Measurements from ENCODE around the gene HIVEP3.

The HIVEP3 gene

GRCh38 chr1:41679994-41680393 is 238.7 kb downstream of the HIVEP3 start:
- H3K27ac ChIP-seq (ENCODE audit: extremely low read depth, low read depth, low read length), result no peak overlapping the region
- CTCF ChIA-PET, result no interaction called here
- no peaks in the 10 kb centered on the region for H3K36me3 ChIP-seq (ENCODE audit: control insufficient read depth in 2 of 2, insufficient read depth in 1 of 2, low read length in 2 of 2)
- H3K9me3 ChIP-seq (ENCODE audit: control insufficient read depth, insufficient read depth, low read depth, low read length), result no peaks in the 10 kb centered on the region
- H3K4me1 ChIP-seq (ENCODE audit: control insufficient read depth, insufficient read depth, low read length), result no peaks in the 10 kb centered on the region
- POLR2A ChIA-PET, result interaction anchor here (0.9 kb wide), 2 partner anchors 17 to 75 kb away, joined by 3 to 5 read pairs; no protein-coding TSS in a partner anchor
- no peak for TF ChIP-seq ZFP37 (tag by site-specific recombination; IDR thresholded peaks at IDR 0.05)
- no peak for TF ChIP-seq BCL11A (tag by site-specific recombination; IDR thresholded peaks at IDR 0.05; ENCODE audit: low read depth)
- TF ChIP-seq AEBP2 (tag by site-specific recombination; IDR thresholded peaks at IDR 0.05; ENCODE audit: borderline replicate concordance), result no peak
- TF ChIP-seq ZNF16 (tag by site-specific recombination; IDR thresholded peaks at IDR 0.05; ENCODE audit: low read depth), result no peak
- H3K4me3 ChIP-seq (ENCODE audit: low read depth, low read length), result no peak overlapping the region

- ChIA-PET POLR2A (interaction anchor here (0.9 kb wide), 1 partner anchor 76 kb away, joined by 3 read pairs; no protein-coding TSS in a partner anchor), CTCF (interaction anchor here (0.8 kb wide), 1 partner anchor 397 kb away, joined by 3 read pairs; no protein-coding TSS in a partner anchor)
- no peaks in the 10 kb centered on the region for H3K36me3 ChIP-seq (ENCODE audit: control insufficient read depth in 2 of 2, insufficient read depth in 1 of 2, low read length in 2 of 2)
Observed at GRCh38 chr1:41679531-41679930, 239.2 kb downstream of the HIVEP3 start.

More at GRCh38 chr1:41679531-41679930, 239.2 kb downstream of the HIVEP3 start:
- Histone ChIP-seq H3K4me3 (ENCODE audit: low read depth, low read length) (no peak overlapping the region), H3K27ac (ENCODE audit: extremely low read depth, low read depth, low read length) (no peak overlapping the region), H3K9me3 (ENCODE audit: control insufficient read depth, insufficient read depth, low read depth, low read length) (no peaks in the 10 kb centered on the region), H3K4me1 (ENCODE audit: control insufficient read depth, insufficient read depth, low read length) (no peaks in the 10 kb centered on the region)
- TF ChIP-seq ZNF155 (tag by site-specific recombination; IDR thresholded peaks at IDR 0.05), result no peak
- TF ChIP-seq ZNF404 (tag by site-specific recombination; IDR thresholded peaks at IDR 0.05), result no peak
- no peak for TF ChIP-seq ZBTB17 (tag by site-specific recombination; IDR thresholded peaks at IDR 0.05)
- TF ChIP-seq SP7 (tag by site-specific recombination; IDR thresholded peaks at IDR 0.05), result no peak
- no peak for TF ChIP-seq TCF7L2 (IDR thresholded peaks at IDR 0.05; ENCODE audit: borderline replicate concordance, low read depth, low read length)
- no peak for TF ChIP-seq REST (tag by site-specific recombination; IDR thresholded peaks at IDR 0.05)
- TF ChIP-seq BCL11B (tag by site-specific recombination; IDR thresholded peaks at IDR 0.05; ENCODE audit: low read depth), result no peak
- no peak for TF ChIP-seq BCL6B (tag by site-specific recombination; IDR thresholded peaks at IDR 0.05)
- no peak for TF ChIP-seq ZNF239 (tag by site-specific recombination; IDR thresholded peaks at IDR 0.05)
- no peak for TF ChIP-seq ZFHX2 (tag by site-specific recombination; conservative IDR thresholded peaks at IDR 0.05)
- TF ChIP-seq ZNF624 (tag by site-specific recombination; IDR thresholded peaks at IDR 0.05), result no peak
- no peak for TF ChIP-seq ZNF426 (tag by site-specific recombination; IDR thresholded peaks at IDR 0.05)
- no peak for TF ChIP-seq YY2 (tag by site-specific recombination; IDR thresholded peaks at IDR 0.05)

Measured in HEK293 (cell line).